Astrocyte (in vitro differentiated cells and primary cell): ENCODE results near the gene VENTX. TPM values are rescaled to one million over a fixed set of nuclear protein-coding genes. Genes with fewer than 3 reads are reported as not detected.
A peak's percentile ranks its signal among the peaks of the same experiment; 100 is the strongest.

Experiments used
- DNase-seq: peaks from one replicate; pipeline ENCODE4 v3.0.0-alpha.2; 2010; ENCODE audit warnings: low read depth
- FAIRE-seq: peaks from 2 replicates; lab custom pipeline; 2011; peaks lifted over from hg19 to GRCh38; lab: Jason Lieb, UNC
- H2AFZ ChIP-seq: 2 replicates; pipeline ENCODE4 v1.6.0; 2012; ENCODE audit warnings: low read depth, low read length, inconsistent platforms
- H3K27ac ChIP-seq: 2 replicates; pipeline ENCODE4 v1.5.1; 2011; ENCODE audit warnings: low read depth, low read length, inconsistent platforms
- H3K27me3 ChIP-seq: 2 replicates; pipeline ENCODE4 v1.6.0; 2011; ENCODE audit warnings: low read length, inconsistent platforms; ENCODE audit not compliant: insufficient read depth
- H3K36me3 ChIP-seq: 2 replicates; pipeline ENCODE4 v1.5.1; 2011; ENCODE audit warnings: low read length, inconsistent platforms; ENCODE audit not compliant: insufficient read depth
- H3K4me1 ChIP-seq: 2 replicates; pipeline ENCODE4 v1.5.1; 2011; ENCODE audit warnings: low read length, inconsistent platforms; ENCODE audit not compliant: insufficient read depth
- H3K4me2 ChIP-seq: 2 replicates; pipeline ENCODE4 v1.6.0; 2012; ENCODE audit warnings: low read length, inconsistent platforms
- H3K4me3 ChIP-seq: 2 replicates; pipeline ENCODE4 v1.5.1; 2011; ENCODE audit warnings: low read depth, mild to moderate bottlenecking, low read length, inconsistent platforms; ENCODE audit not compliant: insufficient read depth
- H3K79me2 ChIP-seq: 2 replicates; pipeline ENCODE4 v1.6.0; 2012; ENCODE audit warnings: mild to moderate bottlenecking, low read length, inconsistent platforms; ENCODE audit not compliant: insufficient read depth
- H3K9ac ChIP-seq: 2 replicates; pipeline ENCODE4 v1.6.0; 2012; ENCODE audit warnings: mild to moderate bottlenecking, low read length, inconsistent platforms
- H3K9me3 ChIP-seq: 2 replicates; pipeline ENCODE4 v1.5.1; 2012; ENCODE audit warnings: low read depth, mild to moderate bottlenecking, low read length, inconsistent platforms; ENCODE audit not compliant: insufficient read depth
- H4K20me1 ChIP-seq: 2 replicates; pipeline ENCODE4 v1.6.0; 2012; ENCODE audit warnings: low read length, inconsistent platforms; ENCODE audit not compliant: insufficient read depth
- H3K27ac Mint-ChIP-seq: one replicate; pipeline ENCODE4 v1.8.0; 2021; ENCODE audit warnings: mild to moderate bottlenecking, mixed read lengths; ENCODE audit not compliant: unreplicated experiment
- H3K27me3 Mint-ChIP-seq: one replicate; pipeline ENCODE4 v1.8.0; 2021; ENCODE audit warnings: low read depth, mixed read lengths; ENCODE audit not compliant: unreplicated experiment
- H3K36me3 Mint-ChIP-seq: one replicate; pipeline ENCODE4 v1.8.0; 2021; ENCODE audit warnings: low read depth, mixed read lengths; ENCODE audit not compliant: unreplicated experiment
- H3K4me1 Mint-ChIP-seq: one replicate; pipeline ENCODE4 v1.8.0; 2021; ENCODE audit warnings: low read depth, mixed read lengths; ENCODE audit not compliant: unreplicated experiment
- H3K4me3 Mint-ChIP-seq: one replicate; pipeline ENCODE4 v1.8.0; 2021; ENCODE audit warnings: mild to moderate bottlenecking, moderate library complexity, mixed read lengths; ENCODE audit not compliant: unreplicated experiment
- H3K9me3 Mint-ChIP-seq: one replicate; pipeline ENCODE4 v1.8.0; 2021; ENCODE audit warnings: mild to moderate bottlenecking, mixed read lengths; ENCODE audit not compliant: unreplicated experiment
- CTCF ChIP-seq: IDR thresholded peaks from 2 replicates; pipeline ENCODE4 v1.5.1; 2011; ENCODE audit warnings: low read depth, mild to moderate bottlenecking, inconsistent platforms, low read length, moderate library complexity; ENCODE audit not compliant: insufficient read depth
- EZH2 ChIP-seq: IDR thresholded peaks from 2 replicates; pipeline ENCODE4 v1.6.1; 2012; ENCODE audit warnings: mild to moderate bottlenecking, low read length, inconsistent platforms; ENCODE audit not compliant: insufficient read depth
- total RNA-seq: library from RNA; stranded (reverse); gene quantifications from 2 replicates; pipeline ENCODE4 v1.2.1, GENCODE V29; 2021

Gene VENTX
- total RNA-seq, 1 donor from 2014 or later = 0.11 TPM

- Mint-ChIP-seq H3K27me3 (peaks cover 4% of the 10 kb centered on the region), H3K4me3 (no peak within 1 kb of the TSS), H3K9me3 (no peaks in the 10 kb centered on the region), H3K4me1 (peaks cover 15% of the 10 kb centered on the region), H3K27ac (no peak within 1 kb of the TSS), H3K36me3 (peaks cover 2% of the 10 kb centered on the region)
- no peak for DNase-seq
- H3K4me3 ChIP-seq = no peak within 1 kb of the TSS
- H3K9me3 ChIP-seq = no peaks in the 10 kb centered on the region
- H2AFZ ChIP-seq = no peak within 1 kb of the TSS
- H3K27me3 ChIP-seq = peaks cover 3% of the 10 kb centered on the region
- peaks cover 28% of the 10 kb centered on the region for H4K20me1 ChIP-seq
- H3K4me1 ChIP-seq = peaks cover 23% of the 10 kb centered on the region
- no peaks in the 10 kb centered on the region for H3K79me2 ChIP-seq
- no peaks in the 10 kb centered on the region for H3K36me3 ChIP-seq
- H3K27ac ChIP-seq = no peak within 1 kb of the TSS
- no peak for TF ChIP-seq CTCF
- TF ChIP-seq EZH2 = peak; percentile 48
- H3K4me2 ChIP-seq = peak within 1 kb of the TSS; percentile 46
- H3K9ac ChIP-seq = no peak within 1 kb of the TSS
- FAIRE-seq = no peak
Measured at GRCh38 chr10:133276435-133277201, 39.0 kb downstream of the VENTX start, which contains the start of gene ADAM8. Gene ADAM8 (minus strand): TSS chr10:133276868. CDS start chr10:133276817, 51 bp downstream.

- peaks cover 28% of the 10 kb centered on the region for H4K20me1 ChIP-seq
- H2AFZ ChIP-seq = no peak overlapping the region
- peaks cover 23% of the 10 kb centered on the region for H3K4me1 ChIP-seq
- no peak overlapping the region for H3K4me3 ChIP-seq
- H3K9ac ChIP-seq = no peak overlapping the region
- H3K27me3 ChIP-seq = peaks cover 3% of the 10 kb centered on the region
- H3K36me3 Mint-ChIP-seq = peaks cover 5% of the 10 kb centered on the region
- no peaks in the 10 kb centered on the region for H3K9me3 Mint-ChIP-seq
- no peak overlapping the region for H3K27ac Mint-ChIP-seq
- no peaks in the 10 kb centered on the region for H3K9me3 ChIP-seq
- no peaks in the 10 kb centered on the region for H3K79me2 ChIP-seq
- TF ChIP-seq CTCF (no peak), EZH2 (no peak)
- H3K4me3 Mint-ChIP-seq = no peak overlapping the region
- peaks cover 4% of the 10 kb centered on the region for H3K27me3 Mint-ChIP-seq
- DNase-seq (no peak), FAIRE-seq (no peak)
- no peaks in the 10 kb centered on the region for H3K36me3 ChIP-seq
- H3K4me2 ChIP-seq = peak overlapping the region; percentile 45
- no peak overlapping the region for H3K27ac ChIP-seq
- peaks cover 15% of the 10 kb centered on the region for H3K4me1 Mint-ChIP-seq
Measured at GRCh38 chr10:133277277-133277992, 39.8 kb downstream of the VENTX start.
